ENCODE results near the gene ANKRD13D.
"Not testable (repeated sequence)": the region's sequence is repeated elsewhere in the genome, so short reads cannot be mapped to it uniquely, and the experiment has no call there.

ANKRD13D gene

DNA sequence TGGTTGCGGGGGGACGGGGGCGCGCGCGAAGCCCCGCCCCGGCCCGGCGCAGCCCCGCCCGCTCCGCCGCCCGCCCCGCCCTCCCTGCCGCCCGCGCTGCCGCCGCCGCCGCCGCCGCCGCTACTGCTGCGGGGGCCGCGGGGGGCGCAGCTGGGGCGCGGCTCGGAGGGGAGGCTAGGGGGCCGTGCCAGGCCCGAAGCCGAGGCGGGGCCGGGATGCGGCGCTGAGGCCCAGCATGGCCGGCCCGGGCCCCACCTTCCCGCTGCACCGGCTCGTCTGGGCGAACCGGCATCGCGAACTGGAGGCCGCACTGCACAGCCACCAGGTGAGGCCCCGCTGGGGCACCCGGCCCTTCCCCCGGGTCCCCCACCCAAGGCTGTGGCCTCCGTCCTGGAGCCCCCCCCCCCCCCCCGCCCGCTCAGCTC, at the start of gene ANKRD13D:
Gene ANKRD13D, plus strand, starts transcription at position 78 of the 425 bp plus-strand sequence. Its CDS starts 158 bp downstream, at position 236.
- DNase-seq (ENCODE audit: low read depth) = no peak

DNA sequence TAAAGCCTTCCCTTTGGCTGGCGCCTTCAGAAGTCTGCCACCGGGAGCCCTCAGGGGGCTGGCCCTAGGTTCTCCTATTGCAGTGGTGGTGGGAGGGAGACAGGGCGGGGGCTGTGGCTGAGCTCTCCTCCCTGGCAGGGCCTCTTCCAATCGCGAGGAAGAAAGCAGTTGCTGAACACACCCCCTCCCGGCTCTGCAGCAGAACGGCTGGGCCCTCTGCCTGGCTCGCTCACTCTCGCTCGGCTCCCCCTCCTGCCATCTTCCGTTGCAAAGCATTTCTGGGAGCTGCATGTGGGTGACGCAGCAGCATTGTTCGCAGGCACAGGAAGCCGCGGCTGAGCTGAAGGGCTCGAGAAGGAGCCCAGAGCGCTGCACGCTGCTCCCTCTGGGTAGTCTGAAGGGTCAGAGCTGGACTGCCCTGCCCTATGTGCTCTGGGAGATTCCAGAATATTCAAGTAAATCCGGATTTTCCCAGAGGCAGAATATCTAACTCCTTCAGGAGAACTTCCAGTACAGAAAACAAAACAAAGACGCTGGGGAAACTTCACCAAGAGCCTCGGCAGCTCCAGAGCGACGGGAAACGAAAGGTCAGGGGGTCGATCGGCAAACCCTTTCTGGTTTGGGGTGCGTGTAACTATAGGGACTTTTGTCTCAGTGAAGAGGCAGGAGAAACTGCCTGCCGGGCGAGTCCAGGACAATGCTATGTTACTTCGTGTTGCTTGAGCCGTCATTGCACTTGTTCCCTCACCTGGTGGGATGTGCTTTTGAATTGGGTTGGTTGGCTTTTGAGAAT, 49.1 kb upstream of the ANKRD13D start:
- peak; percentile 96 for DNase-seq (ENCODE audit: low read depth)

GRCh38 chr11:67240576-67241389, 48.3 kb upstream of the ANKRD13D start:
- DNase-seq (ENCODE audit: low read depth) = peak; percentile 54

- no peak for DNase-seq (ENCODE audit: low read depth)
Measured at GRCh38 chr11:67242548-67242947, 46.6 kb upstream of the ANKRD13D start.

- DNase-seq (ENCODE audit: low read depth) = no peak
Measured at GRCh38 chr11:67243051-67243450, 46.1 kb upstream of the ANKRD13D start.

- no peak for DNase-seq (ENCODE audit: low read depth)
Measured at GRCh38 chr11:67245046-67245445, 44.1 kb upstream of the ANKRD13D start.

DNA sequence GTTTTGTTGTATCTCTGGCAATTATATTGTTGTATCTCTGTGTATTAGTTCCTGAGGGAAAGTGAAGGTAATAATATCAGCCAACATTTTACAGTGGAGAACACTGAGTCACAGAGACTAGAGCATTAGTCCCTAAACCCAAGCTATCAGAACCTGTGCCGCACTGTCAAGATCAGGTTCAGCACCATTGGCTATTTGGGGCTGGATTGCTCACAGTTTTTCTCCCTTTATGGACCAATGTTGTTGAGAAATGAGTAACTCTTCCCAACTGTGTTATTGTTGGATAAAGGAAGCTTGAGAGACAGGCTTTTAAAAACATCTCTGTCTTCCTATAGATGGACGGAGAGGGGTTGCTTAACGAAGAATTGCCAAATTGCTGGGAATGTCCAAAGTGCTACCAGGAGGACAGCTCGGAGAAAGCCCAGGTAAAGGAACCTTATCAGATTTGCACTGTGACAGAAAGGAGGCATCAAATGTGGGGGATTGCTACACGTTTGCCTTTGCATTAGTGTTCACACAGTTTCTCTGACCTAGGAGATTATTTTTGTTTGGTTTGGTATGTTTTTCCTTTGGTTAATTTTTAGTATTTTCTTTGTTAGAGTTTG, 41.1 kb upstream of the ANKRD13D start:
- no peak for DNase-seq (ENCODE audit: low read depth)

DNA sequence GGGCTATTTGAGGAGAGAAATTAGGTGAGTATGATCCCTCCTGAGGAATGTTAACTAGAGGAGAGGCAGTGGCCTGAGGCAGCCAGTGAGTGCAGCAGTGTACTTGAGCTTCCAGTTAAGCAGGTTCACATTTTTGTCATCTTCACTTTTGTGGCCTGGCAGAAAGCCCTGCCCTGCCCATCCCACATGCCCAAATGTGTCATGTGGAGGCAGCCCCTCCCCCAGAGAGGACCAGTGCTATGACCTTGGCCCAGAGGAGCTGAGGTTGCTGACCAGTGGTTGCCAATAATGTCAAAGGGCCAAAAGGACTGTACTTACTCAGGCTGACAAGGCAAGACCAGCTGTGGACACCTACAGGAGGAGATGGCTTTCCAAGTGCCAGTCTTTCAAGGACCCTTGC, 40.5 kb upstream of the ANKRD13D start:
- no peak for DNase-seq (ENCODE audit: low read depth)

DNA sequence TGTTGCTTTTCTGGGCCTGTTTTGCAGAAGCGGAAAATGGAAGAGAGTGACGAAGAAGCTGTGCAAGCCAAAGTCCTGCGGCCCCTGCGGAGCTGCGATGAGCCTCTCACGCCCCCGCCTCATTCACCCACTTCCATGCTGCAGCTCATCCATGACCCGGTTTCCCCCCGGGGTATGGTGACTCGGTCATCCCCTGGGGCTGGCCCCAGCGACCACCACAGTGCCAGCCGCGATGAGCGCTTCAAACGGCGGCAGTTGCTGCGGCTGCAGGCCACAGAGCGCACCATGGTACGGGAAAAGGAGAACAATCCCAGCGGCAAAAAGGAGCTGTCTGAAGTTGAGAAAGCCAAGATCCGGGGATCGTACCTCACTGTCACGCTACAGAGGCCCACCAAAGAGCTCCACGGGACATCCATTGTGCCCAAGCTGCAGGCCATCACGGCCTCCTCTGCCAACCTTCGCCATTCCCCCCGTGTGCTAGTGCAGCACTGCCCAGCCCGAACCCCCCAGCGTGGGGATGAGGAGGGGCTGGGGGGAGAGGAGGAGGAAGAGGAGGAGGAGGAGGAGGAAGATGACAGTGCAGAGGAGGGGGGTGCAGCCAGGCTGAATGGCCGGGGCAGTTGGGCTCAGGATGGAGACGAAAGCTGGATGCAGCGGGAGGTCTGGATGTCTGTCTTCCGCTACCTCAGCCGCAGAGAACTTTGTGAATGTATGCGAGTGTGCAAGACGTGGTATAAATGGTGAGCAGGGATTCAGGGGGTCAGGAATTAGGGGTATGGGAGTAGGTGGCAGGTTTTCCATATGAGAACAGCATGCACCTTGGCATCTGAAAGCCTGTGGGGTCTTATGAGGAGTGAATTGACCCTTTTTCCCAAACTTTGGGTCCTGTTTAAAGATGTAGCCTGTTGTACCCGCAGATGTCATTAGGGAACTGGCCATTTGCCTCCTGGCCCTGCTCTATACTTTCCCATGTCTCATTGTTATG, 38.8 kb upstream of the ANKRD13D start:
- DNase-seq (ENCODE audit: low read depth) = no peak

DNA sequence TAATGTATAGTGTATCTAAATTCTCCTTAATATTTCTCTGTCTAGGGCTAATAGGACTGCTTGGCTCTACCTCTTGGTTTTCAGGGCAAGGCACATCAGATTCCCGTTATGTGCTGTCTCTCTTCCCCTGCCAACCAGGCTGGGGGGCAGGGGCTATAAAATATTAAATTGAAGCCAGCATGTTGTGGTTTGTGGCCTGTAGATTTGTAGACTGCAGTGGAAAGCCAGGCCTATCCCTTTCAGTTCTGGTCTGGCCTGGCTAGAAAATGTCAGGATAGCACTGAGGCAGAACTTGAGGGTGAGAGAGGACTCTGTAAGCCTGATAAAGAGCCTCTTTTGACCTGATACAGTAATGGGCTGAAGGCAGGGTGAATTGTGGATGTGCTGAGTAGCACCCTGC, 37.3 kb upstream of the ANKRD13D start:
- no peak for DNase-seq (ENCODE audit: low read depth)

GRCh38 chr11:67252831-67253239, 36.3 kb upstream of the ANKRD13D start:
- DNase-seq (ENCODE audit: low read depth) = no peak

DNA sequence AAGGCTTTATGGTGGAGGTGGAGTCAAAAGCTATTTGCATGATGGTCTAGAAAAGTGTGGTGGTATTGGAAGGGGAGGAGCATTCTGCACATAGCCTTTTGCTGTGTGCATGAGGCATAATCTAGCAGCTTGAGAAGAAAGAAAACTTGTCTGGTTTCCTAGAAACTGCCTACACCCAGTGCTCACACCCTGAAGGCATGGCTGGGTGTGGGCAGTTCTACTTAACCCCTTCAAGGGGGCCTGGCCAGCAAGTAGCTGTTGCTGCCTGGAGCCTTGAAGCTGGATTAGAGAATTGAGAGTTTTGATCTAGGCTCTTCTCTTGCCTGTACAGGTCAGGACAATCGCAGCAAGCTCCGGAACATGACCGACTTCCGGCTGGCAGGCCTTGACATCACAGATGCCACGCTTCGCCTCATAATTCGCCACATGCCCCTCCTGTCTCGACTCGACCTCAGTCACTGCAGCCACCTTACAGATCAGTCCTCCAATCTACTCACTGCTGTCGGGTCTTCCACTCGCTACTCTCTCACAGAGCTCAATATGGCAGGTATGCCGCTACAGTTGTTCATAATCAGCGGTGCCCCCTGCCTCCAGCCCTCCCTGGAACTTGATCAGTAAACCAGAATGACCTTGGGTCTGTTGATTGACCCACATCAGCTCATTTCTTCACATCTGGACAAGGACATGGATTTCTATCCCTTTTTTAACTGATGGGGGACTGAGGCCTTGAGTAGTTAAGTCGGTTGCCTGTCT, 35.1 kb upstream of the ANKRD13D start:
- DNase-seq (ENCODE audit: low read depth) = no peak

DNA sequence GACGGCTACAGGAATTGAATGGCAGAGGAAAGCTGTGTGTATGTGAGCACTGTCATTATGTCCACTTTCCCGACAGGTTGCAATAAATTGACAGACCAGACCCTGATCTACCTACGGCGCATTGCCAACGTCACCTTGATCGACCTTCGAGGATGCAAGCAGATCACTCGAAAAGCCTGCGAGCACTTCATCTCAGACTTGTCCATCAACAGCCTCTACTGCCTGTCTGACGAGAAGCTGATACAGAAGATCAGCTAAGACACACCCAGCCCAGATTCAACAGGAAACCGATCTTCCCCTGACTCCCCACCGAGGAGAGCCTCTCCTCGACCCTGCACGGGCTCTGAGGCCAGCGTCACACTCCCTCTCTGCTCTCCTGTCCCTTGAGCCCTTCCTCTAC, 34.3 kb upstream of the ANKRD13D start:
- DNase-seq (ENCODE audit: low read depth) = no peak

- no peak for DNase-seq (ENCODE audit: low read depth)
Measured at GRCh38 chr11:67255353-67255752, 33.8 kb upstream of the ANKRD13D start.

GRCh38 chr11:67255864-67256263, 33.2 kb upstream of the ANKRD13D start:
- DNase-seq (ENCODE audit: low read depth) = no peak

GRCh38 chr11:67256477-67257135, 32.5 kb upstream of the ANKRD13D start:
- no peak for DNase-seq (ENCODE audit: low read depth)

DNA sequence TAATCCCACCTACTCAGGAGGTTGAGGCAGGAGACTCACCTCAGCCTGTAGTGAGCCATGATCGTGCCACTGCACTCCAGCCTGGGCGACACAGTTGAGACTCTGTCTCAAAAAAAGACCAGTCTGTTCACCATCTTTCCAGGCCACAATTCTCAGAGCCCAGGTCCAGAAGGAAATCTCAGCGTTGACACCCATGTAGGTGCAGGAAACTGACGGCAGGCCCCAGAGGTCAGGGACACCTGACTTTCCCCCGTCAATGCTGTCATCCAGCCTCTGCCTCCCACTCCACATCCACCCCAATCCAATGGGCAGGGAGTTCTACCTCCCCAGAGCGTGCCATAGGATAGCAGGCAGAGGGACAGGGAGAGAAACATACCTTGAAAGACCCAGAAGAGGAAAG, 28.7 kb upstream of the ANKRD13D start:
- DNase-seq (ENCODE audit: low read depth) = no peak

DNA sequence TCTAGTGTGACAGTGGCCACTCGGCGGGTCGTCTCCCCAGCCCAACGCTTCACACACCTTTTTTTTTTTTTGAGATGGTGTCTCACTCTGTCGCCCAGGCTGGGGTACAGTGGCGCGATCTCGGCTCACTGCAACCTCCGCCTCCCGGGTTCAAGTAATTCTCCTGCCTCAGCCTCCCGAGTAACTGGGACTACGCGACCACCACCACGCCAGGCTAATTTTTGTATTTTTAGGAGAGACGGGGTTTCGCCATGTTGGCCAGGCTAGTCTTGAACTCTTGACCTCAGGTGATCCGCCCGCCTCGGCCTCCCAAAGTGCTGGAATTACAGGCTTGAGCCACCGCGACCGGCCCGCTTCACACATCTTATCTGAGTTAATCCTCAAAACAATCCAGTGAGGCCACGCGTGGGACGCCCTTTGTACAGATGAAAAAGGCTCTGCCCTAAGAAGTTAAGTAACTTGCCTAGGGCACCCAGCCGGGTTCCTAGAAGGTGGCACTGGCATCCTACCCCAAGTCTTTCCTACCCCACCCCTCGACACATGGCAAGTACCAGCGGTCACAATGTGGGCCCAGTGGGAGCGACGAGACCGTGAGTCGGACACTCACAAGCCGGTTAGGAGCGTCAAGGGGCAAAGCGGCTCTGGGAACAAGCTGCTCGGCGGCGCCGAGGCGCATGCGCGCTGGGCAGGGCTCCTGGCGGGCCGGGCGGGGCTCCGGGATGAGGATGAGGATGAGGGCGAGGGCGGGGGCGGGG, 28.0 kb upstream of the ANKRD13D start:
- not testable (repeated sequence) for DNase-seq (ENCODE audit: low read depth)

GRCh38 chr11:67261640-67261945, 27.5 kb upstream of the ANKRD13D start:
- DNase-seq (ENCODE audit: low read depth) = no peak

All from stimulated activated CD4-positive, alpha-beta T cell treated with anti-CD3 and anti-CD28 coated beads, Interleukin-2, amount 100 ng/mL, for 4 hours (primary cell).